Renal pelvis (tissue), 4 donors: ENCODE data around the gene ARF3. TPM values are rescaled to one million over a fixed set of nuclear protein-coding genes. Genes with fewer than 3 reads are reported as not detected.
A peak's percentile ranks its signal among the peaks of the same experiment; 100 is the strongest.

Experiments
- DNase-seq: peaks from one replicate; pipeline ENCODE4 v3.0.0-alpha.2; 2013
- polyA plus RNA-seq, 3 donors: library from polyadenylated mRNA; unstranded; fragments of 120-200 nt; gene quantifications; one replicate each; pipeline ENCODE4 v1.2.1, GENCODE V29; 2013; ENCODE audit not compliant: insufficient read length in 3 of 3

Gene ARF3
- polyA plus RNA-seq, 3 donors, result 130 to 138 (median 138) TPM

DNA sequence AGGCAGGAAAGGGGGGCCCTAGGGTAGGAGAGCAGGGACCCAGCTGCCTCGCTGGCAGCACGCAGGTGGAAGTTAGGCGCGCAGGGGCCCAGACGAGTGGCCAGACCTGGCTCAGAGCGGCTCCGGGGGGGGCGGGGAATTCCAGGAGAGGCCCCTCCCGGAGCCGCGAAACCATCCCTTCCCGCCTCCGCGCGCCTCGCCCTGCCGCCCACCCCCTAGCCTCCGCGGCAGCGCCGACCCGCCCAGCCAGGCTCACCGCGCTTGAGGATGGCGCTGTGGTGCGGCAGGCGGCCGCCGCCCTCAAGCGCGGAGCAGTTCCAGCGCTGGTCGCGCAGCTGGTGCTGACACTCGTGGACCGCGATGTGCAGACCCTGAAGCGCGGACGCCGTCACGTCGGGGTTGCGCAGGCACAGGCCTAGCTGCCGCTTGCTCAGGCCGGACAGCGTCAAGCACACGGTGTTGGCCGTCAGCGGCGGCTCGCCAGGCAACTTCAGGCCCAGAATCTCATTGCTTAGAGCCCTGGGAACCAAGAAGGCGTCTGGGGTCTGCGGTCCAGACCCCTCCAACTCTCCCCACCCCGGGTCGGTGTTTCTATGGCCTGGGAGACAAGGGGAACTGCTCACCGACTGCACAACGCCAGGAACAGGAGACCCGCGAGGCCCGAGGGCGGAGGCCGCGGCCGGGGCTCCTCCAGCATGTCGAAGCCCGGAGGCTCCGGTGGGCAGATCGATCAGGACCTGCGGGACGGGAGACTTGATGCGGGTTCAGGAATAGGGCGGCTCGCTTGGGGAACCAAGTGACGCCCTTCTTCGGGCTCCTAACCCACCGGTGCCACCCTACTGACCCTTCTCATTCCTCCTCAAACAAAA, 12.8 kb upstream of the ARF3 start:
- DNase-seq, result no peak

DNA sequence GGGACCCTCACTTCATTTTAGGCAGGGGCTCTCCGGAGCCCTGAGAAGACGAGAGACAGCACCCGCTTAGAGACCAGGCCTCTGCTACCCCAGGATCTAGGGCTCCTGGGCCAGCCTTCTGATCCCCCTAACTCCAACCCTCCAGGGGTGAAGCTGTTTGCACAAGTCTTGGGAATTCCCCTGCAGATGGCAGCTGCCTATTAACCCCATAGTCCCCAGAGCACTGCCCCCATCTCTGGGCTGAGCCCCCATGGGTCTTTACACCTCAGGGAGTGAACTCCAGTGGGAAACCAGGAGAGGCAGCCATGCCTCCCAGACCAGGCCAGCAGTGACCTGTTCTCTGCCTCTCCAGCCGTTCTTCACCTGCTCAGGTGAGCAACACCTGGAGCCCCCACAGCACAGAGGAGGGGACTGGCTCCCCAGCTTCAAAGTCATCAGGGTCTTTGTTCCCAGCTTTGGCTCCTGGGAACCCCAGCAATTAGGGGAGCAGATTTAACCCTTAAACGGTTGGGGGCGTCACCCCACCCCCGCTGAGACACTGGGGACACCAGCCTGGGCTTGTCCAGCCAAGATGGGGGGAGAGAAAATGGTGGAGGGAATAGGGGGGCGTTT, 12.0 kb upstream of the ARF3 start:
- DNase-seq, result no peak

DNA sequence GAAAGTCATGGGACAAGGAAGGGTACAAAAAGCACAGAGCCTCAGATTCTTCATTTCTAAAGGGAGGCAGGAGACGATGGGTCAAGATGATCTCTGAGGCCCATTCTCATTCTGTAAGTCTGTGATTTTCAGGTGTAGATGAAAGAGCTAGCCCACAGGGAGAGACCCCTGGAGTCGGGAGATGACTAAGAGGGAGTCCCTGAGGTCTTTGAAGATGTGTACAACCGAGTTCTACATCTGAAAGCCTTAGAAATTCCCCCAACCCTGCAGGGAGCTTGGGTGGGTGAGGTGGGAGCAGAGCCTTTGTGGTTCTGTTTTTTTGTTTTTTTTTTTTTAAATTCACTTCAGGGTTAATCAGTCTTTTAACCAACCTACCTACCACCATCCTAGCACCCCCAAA, 11.2 kb upstream of the ARF3 start:
- no peak for DNase-seq

DNA sequence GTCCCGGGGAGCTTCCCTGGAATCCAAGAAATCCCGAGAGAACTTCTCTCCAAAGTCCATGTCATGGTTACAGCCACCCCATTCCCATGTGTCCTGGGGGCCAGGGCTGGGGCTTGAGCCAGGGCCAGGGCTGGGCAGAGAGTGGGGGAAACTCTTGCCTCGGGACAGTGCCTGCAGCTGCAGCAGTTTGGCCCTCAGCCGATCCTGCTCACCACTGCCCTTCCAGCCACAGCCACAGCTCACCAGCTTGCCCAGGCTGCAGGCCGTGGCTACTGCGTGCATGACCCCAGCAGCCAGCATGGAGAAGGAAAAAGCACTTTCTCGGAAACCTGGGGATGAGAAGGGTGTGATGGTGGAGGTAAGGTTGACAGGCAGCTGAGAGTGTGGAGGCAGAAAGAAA, 10.7 kb upstream of the ARF3 start:
- no peak for DNase-seq

DNA sequence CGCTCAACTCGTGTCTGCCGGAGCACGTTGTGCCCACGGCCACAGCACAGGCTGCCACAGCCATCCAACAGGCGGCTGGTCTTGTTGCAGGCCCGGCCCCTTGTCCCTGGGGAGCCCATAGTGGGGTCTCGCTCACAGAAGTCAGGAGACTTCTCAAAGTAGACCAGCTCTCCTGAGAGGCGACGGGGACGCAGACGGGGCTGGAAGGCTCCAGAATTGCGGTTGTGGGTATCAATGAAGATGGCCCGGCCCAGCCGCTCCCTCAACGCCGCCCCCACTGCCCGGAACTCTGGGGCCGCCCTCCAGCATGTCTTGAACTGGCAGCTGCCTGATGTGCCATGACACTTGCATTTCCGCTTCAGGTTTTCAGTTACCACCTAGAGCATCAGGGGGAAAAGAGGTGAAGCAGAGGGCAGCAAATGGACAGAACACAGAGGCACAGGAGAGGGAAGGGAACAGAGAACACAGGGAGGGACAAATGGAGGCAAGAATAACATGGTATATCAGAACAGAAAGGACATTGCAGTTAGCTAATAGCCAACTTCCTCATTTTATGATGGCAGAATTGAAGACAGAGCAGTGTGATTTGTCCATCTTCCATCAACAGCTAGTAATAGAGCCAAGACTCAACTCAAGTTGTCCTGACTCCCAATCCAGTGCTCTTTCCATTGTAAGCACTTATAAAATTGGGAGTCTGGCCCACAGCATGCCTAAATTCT, 9.0 kb upstream of the ARF3 start:
- DNase-seq, result no peak

DNA sequence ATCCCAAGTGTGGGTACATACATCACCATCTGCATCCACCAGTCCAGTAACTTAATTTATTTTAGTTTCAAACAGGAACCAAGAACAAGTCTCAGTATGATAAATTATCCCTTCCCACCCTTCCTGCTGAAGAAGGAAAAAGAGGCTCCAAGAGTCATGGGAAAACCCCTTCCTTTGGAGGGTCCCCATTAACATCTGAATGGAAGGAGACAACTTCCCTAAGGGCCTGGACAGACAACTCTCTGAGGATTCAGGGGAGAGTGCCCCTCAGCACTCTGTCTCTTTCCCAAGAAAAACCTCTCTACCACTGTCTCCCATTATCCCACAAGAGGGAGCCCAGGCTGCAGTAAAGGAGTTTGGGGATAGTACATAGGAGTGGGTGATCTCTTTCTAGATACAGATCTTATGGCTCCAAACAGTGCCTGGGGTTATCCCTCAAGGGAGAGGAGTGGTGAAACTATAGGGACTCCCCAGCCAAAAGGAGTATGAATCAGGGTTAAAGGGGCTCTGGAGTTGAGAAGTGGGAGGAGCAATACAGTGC, 8.1 kb upstream of the ARF3 start:
- no peak for DNase-seq

DNA sequence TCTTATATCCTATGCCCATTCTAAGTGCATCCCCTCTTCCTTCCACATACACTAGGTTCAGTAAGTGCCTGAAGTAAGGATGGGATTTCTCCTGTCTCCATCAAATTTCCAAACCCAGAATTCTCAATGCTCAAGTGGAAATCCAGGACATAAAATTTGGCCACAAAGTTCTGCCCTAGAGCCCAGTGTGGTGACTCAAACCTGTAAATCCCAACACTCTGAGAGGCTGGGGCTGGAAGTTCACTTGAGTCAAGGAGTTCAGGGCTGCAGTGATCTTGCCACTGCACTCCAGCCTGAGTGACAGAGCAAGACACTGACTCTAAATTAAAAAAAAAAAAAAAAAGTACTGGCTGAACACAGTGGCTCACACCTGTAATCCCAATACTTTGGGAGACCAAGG, 4.5 kb upstream of the ARF3 start:
- no peak for DNase-seq

DNA sequence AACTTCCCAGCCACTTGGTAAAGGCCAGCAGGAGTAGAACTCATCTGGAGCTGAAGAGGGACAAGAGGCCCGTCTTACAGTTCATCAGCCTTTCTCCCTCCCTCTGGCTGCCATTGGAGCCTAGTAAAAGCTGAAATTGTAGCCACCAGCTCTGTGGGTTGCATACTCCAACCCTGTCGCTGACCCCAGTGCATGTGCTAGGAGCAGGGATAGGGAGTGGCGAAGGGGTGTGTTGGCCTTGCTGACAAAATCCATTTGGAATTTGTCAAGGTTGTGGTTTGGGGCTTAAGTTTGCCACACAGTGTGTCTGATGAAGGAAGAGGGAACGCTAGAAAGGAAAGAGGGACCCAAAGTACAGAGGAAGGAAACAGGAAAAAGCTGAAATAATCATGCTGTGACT, 4.0 kb upstream of the ARF3 start:
- no peak for DNase-seq

DNA sequence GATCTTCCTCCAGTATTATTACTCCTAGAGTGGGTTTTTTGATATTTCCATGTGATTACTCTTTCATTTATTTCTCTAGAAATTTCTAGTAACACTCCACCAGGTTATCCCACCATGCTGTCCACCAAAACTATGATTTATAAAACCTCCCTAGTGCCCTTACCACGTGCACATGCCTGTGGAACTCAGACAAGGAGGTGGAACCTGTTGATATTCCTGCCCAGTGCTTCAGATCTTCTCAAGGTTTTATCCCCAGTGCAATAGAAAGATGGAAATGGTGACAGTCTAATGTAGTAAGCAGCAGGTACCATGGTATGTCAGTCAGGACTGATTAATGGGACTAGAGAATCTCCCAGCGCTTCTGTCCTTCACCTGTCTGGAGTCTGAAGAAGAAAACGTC, 3.5 kb upstream of the ARF3 start:
- no peak for DNase-seq

DNA sequence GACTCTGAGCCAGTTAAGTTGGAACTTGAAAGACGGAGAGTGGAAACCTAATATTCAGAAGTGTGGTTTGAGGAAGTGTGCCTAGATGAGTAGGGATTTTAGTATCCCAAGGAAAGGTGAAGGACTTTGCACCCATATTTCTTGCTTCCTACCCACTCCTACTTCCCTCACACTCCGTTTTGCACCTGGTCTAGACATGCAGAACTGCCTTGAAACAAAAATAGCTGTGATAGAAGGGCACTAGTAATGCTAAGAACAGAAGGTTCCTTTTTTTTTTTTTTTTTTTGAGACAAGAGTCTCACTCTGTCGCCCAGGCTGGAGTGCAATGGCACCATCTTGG, 732 bp upstream of the ARF3 start:
- no peak for DNase-seq

DNA sequence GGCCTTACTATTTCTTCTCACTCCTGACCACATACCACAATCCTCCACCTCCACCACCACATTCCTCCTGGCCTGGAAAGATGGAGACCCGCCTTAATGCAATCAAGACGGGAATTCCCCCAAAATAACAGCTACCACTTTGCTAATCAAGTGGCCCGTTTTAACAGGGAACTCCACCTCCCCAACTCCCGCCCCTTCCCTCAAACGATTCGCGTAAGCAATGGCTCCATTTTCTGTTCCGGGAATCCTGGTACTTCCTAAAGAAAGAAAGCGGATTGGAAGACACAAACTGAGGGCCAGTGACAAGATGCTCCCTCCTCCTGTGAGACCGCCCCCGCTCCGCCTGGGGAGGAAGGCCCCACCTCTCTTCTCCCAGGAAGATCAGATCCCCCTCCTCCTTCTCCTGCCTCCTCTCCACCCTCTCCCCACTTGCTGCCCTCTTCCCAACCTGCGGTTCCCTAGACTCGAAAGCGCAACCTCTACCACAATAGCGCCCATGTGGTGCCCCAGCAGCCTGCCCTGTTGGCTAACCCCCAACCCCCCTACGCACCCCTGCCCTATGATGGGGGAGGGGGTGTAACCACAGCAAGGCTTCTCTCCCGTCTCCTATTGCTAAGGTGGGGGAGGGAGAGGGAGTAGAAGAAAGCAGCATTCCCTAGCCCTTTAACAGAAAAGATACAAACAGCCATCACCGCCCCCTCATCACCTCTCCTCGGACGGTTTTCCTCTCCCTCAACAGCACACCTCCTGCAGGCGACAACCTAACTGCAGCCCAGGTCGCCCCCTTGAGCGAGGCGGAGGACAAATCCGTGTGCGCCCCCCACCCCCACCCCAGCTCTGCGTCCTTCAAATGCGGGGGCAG, 777 bp downstream of the ARF3 start:
- peak; percentile 92 for DNase-seq

DNA sequence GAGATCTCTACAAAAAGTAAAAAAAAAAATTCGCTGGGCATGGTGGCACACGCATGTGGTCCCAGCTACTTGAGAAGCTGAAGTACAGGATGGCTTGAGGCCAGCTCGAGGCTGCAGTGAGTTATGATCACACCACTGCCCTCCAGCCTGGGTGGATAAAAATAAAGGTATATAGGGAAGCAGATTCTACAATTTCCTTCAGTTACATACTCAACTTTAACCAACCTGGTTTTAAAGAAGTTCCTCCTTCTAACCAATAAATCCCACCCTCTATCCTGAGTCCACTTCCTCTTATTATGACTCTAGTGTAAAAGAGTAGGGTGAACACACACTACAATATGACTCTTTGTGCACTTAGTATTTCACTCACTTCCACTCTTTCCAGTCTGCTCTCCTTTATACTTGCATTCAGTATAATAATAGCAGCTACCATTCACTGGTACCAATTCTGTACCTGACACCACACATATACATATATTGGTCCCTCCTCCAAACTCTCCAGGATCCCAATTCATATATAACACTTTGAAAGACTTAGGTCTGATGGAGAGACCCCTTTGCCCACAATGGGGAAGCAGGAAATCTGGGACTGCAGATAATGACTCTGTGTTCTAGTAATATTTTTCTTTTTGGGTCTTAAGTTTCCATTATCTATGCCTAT, 2.3 kb downstream of the ARF3 start:
- no peak for DNase-seq

DNA sequence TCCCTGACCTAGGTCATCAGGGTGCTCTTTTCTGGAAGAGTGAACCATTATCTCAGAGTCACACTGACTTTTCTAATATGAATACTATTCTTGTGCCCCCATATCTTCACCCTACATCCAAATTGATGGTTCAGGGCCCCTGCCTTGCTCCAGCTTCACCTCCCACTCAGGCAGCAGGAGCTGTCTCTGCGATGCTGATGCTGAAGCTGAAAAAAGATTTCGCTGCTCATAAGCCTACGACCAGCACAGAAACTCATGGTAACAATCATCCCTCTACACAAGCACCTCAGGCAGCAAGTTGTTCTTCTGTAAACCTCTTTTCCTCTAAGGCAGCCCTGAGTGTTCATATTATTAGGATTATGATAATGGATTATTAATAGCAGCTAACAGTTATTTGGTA, 3.2 kb downstream of the ARF3 start:
- DNase-seq, result no peak

DNA sequence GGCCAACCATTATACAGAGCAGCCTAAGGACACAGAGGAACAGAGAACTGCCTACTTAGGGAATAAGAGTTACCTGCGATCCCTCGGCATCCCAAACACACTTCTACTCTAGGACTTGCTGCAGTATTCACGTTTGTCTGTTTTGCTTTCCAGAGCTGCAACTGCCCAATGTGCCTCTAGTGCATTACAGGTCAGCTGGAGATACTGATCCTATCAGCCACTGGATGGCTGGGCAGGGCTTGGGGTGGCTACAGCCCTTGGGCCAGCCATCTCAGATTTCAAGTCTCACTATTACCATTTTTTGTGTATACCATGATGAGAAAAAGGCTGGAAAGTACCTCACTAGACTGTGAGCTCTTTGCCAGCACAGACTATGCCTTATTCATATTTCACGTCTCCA, 4.6 kb downstream of the ARF3 start:
- DNase-seq, result no peak

DNA sequence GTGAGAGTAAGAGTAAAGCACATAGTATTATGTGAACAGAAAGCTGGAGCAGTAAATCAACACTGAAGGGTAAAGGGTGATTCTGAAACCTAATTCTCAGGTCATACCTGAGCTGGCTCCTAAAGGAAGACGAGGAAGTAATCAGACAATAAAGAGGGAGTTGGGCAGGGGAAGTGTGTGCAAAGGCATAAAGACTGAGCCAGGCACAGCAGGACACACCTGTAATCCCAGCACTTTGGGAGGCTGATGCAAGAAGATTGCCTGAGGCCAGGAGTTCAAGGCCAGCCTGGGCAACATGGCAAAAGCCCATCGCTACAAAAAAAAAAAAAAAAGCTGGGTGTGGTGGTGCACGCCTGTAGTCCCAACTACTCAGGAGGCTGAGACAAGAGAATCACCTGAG, 9.6 kb downstream of the ARF3 start:
- no peak for DNase-seq

DNA sequence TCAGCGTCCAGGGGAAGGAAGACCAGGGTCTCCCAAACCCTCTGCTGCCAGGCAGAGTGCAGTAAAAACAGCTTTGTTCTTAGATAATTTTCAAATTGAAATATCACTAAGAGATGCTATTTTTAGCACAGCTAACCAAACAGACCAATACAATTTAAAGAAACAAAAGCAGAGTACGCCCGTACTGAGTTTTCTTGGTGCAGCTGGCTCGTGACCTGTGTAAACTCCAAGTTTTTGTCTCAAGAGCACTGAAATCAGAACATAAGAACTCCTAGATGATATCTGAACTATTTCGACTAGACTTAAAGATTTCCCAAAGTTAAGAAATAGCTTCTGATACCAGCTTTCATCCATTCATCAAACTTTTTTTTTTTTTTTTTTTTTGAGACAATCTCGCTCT, 10.3 kb downstream of the ARF3 start:
- no peak for DNase-seq

DNA sequence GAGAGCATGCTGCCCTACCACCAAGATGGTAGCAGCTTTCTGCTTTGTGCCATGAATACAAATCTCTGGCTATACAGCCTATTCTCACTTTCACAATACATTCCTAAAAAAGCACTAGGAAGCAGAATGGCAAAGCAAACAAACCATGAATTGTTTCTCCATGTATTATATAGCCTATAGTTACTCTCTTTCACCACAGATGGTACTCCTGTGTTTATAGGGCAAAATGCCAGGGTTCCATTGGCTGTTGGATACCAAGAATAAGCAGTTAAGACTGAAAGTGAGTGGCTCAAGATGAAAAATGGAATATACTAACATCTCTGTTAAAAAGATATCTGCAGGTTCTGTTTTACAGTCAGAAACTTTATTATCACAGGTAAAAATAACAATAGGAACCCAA, 11.1 kb downstream of the ARF3 start:
- DNase-seq, result no peak

DNA sequence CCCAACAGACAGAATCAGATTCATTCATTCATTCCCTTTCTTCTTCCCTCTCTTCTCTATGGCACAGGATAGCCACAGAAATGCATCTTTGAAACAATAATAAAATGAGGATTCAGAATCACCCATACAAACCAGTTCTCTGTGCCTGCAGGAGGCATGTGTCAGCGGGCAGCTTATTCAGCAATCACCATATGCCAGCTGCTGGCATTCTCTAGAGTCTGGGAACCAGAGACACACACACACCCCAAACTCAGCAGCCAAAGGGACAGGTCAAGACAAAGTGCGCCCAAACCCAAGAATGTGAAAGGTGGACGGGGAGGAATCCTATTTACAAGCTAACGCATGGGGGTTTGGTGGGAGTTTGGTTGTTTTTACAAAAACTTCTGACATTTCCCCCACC, 14.1 kb downstream of the ARF3 start:
- DNase-seq, result no peak

DNA sequence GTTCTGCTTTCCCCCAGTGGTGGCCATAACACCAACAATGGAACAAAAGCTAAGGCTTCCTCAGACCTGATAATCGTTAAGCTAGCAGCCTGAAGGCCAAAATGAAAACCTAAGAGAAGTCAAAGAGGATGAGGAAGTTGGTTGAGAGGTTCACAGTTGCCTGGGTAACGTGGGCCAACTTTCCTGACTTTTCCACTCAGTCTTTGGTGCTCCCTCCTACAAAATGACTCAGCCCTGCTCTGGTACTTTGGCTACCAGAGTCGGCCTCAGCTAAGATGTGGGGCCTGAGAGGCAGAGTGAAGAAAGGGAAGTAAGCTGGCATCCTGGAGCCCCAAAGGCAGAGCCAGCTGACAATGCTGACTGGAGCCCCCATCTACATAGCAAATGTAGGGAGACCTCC, 17.1 kb downstream of the ARF3 start:
- no peak for DNase-seq

DNA sequence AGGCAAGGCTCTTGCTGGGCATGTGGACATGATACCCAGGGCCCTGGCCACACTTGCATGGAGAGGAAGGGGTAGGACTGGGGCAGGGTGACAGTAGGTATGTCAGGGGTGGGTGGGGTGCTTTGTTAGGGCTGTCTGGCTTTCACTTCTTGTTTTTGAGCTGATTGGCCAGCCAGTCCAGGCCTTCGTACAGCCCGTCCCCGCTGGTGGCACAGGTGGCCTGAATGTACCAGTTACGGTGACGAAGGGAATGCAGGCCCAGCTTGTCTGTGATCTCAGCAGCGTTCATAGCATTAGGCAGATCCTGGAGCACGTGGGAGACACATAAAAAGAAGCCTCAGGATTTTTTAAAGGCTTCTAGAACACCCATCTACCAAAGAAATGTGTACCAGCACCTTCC, 18.5 kb downstream of the ARF3 start:
- no peak for DNase-seq

DNA sequence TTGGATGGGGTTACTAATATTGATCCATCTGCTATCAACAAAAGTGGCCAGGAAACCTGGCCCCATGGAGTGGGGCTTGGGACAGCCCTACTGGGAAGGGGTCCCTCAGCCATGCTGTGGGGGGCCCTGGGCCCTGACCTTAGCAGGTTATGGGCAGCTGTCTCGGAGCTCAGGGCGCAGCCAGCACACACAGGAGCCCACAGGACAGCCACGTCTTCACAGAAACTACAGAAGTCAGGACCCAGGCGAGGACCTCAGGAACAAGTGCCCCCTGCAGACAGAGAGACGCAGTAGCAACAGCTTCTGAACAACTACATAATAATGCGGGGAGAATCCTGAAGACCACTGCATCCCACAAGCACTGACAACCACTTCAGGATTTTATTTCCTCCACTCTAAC, 20.1 kb downstream of the ARF3 start:
- no peak for DNase-seq
